ENCODE measurements around the gene APOD. TPM values are rescaled to one million over a fixed set of nuclear protein-coding genes. Genes with fewer than 3 reads are reported as not detected.

Gene APOD
- total and polyA plus RNA-seq, 2 of the 4 experiments (the other 2 are of a cell fraction), result 0.36 TPM; not detected in 1

DNA sequence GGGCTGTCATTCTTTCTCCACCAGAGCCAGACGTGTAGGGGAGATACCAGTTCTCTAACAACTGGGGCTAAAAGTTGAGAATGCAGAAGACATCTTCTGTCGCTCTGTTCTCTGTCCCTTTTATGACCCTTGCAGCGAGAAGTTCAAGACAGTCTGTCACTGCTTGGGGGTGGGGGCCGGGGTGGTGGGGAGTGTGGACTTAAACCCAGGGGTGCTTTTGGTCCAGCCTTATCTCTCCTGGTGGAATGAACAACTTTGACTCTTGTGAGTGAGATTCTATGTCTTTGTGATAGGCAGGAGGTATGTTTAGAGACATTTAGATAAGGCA is 767 bp upstream of the APOD start:
- Histone ChIP-seq H4K20me1 (ENCODE audit: insufficient read depth, low read length) (no peaks in the 10 kb centered on the region), H3K23ac (ENCODE audit: low read depth, low read length) (no peak overlapping the region), H3K4me3 (ENCODE audit: insufficient read depth, low read depth, low read length) (no peak overlapping the region), H3K56ac (ENCODE audit: extremely low read depth, insufficient read depth, low read length) (no peak overlapping the region), H2BK20ac (ENCODE audit: low read depth, low read length) (no peak overlapping the region), H2AK5ac (ENCODE audit: low read depth, low read length) (no peak overlapping the region), H3K4me1 (ENCODE audit: control insufficient read depth, insufficient read depth, low read length) (peaks cover 5% of the 10 kb centered on the region), H2AK9ac (replicated peaks; ENCODE audit: low read depth, low read length, poor library complexity) (no peak overlapping the region), H3K27ac (ENCODE audit: insufficient read depth, low read length) (no peak overlapping the region), H3K79me1 (ENCODE audit: low read depth in 1 of 2, low read length in 2 of 2) (no peaks in the 10 kb centered on the region), H2BK120ac (ENCODE audit: low read depth, low read length) (no peak overlapping the region), H4K8ac (ENCODE audit: low read depth in 2 of 2, low read length in 2 of 2) (no peak overlapping the region), H3K4me2 (ENCODE audit: low read depth, low read length) (no peak overlapping the region), H3K4ac (ENCODE audit: low read depth, low read length) (no peak overlapping the region), H2AFZ (replicated peaks; ENCODE audit: low read length, poor library complexity) (no peak overlapping the region), H4K5ac (ENCODE audit: low read depth, low read length) (no peak overlapping the region), H2BK5ac (ENCODE audit: low read depth, low read length, poor library complexity, severe bottlenecking) (no peak overlapping the region), H3K9ac (ENCODE audit: low read depth, low read length) (no peak overlapping the region), H3K9me1 (ENCODE audit: insufficient read depth, low read length) (no peaks in the 10 kb centered on the region), H3K36me3 (ENCODE audit: control insufficient read depth, insufficient read depth, low read length) (no peaks in the 10 kb centered on the region), H4K91ac (ENCODE audit: insufficient read depth, low read depth, low read length) (no peak overlapping the region), H3K9me3 (ENCODE audit: control insufficient read depth, insufficient read depth, low read length) (peaks cover 6% of the 10 kb centered on the region), H3K27me3 (ENCODE audit: control insufficient read depth, insufficient read depth, low read length) (peaks cover 19% of the 10 kb centered on the region), H2BK15ac (ENCODE audit: low read depth, low read length) (no peak overlapping the region), H3K14ac (replicated peaks; ENCODE audit: low read depth, low read length) (no peak overlapping the region), H3K18ac (ENCODE audit: low read depth, low read length) (no peak overlapping the region; the same call in 1 of the 2 replicates)
- no TSS peak for BruUV-seq (replicated peaks)
- ChIA-PET POLR2A (ENCODE audit: unreplicated experiment) (no interaction called here), CTCF (interaction anchor here (0.9 kb wide), 1 partner anchor 26 kb away, joined by 4 read pairs; no protein-coding TSS in a partner anchor)
- WGBS, 2 experiments (ENCODE audit: extremely low coverage in 2 of 2, insufficient read length in 1 of 2), result no CpG with 5 or more reads among the region's 4 CpGs
- in situ Hi-C loops (cut with MboI; ENCODE audit: low sequenced_read_pairs), result no loop called here
- no peak for TF ChIP-seq MAFK (IDR thresholded peaks at IDR 0.05; ENCODE audit: low read depth, low read length)
- TF ChIP-seq MXI1 (IDR thresholded peaks at IDR 0.05; ENCODE audit: borderline replicate concordance, low read depth, low read length), result no peak
- TF ChIP-seq, protein P1, sequence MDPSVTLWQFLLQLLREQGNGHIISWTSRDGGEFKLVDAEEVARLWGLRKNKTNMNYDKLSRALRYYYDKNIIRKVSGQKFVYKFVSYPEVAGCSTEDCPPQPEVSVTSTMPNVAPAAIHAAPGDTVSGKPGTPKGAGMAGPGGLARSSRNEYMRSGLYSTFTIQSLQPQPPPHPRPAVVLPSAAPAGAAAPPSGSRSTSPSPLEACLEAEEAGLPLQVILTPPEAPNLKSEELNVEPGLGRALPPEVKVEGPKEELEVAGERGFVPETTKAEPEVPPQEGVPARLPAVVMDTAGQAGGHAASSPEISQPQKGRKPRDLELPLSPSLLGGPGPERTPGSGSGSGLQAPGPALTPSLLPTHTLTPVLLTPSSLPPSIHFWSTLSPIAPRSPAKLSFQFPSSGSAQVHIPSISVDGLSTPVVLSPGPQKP (IDR thresholded peaks at IDR 0.05; ENCODE audit: borderline replicate concordance, low read depth, low read length), result no peak
- TF ChIP-seq SMC3 (IDR thresholded peaks at IDR 0.05; ENCODE audit: low read depth, low read length), result no peak
- no peak for TF ChIP-seq NFE2L2 (IDR thresholded peaks at IDR 0.05; ENCODE audit: low read depth, low read length)
- no peak for DNase-seq
- intact Hi-C loops (cut with micrococcal nuclease), result no loop called here
- dilution Hi-C loops (cut with HindIII; ENCODE audit: low sequenced_read_pairs, unreplicated experiment), result no loop called here
- no peak for ATAC-seq (ENCODE audit: low read depth)

All from IMR-90 (cell line).